GM12878 (cell line): ENCODE results near the gene RFT1. TPM values are rescaled to one million over a fixed set of nuclear protein-coding genes. Genes with fewer than 3 reads are reported as not detected.

Experiments used
- ATAC-seq: fragments of 200-7000 bp; cut with Tn5 transposase; 3 replicates; pipeline ENCODE4 v1.9.1; 2020; ENCODE audit warnings: mild to moderate bottlenecking, moderate library complexity
- BruUV-seq: library from RNA; stranded (reverse); fragments of 400-500 nt; replicated peaks from 2 replicates; lab custom pipeline; 2021; lab: Mats Ljungman, UMichigan
- CTCF ChIA-PET: fragments of 300-600 bp; sonication (Branson Sonifier 250); formaldehyde crosslinking; extraction: SDS; loops from one replicate; lab custom pipeline; 2021; ENCODE audit warnings: inconsistent platforms; lab: Yijun Ruan, JAX
- POLR2A ChIA-PET: fragments of 350-600 bp; formaldehyde crosslinking; extraction: SDS; loops from one replicate; lab custom pipeline; 2021; ENCODE audit warnings: inconsistent platforms; lab: Charles Lee
- RAD21 ChIA-PET: fragments of 300-600 bp; sonication (Branson Sonifier 250); formaldehyde crosslinking; loops from one replicate; lab custom pipeline; 2023; ENCODE audit warnings: antibody characterized with exemption; ENCODE audit not compliant: unreplicated experiment; lab: Charles Lee
- SMC1A ChIA-PET: fragments of 300-600 bp; sonication (Branson Sonifier 250); formaldehyde crosslinking; loops from one replicate; lab custom pipeline; 2023; ENCODE audit not compliant: unreplicated experiment, uncharacterized antibody; lab: Charles Lee
- DNase-seq: peaks from one replicate; pipeline ENCODE4 v3.0.0-alpha.2; 2011; ENCODE audit warnings: low read depth, low spot score
- FAIRE-seq: peaks from 3 replicates; lab custom pipeline; 2011; peaks lifted over from hg19 to GRCh38; lab: Jason Lieb, UNC
- H2AFZ ChIP-seq: 2 replicates; pipeline ENCODE4 v1.6.0; 2011; ENCODE audit warnings: low read depth, low read length, control low read depth; ENCODE audit not compliant: control insufficient read depth
- H3K27ac ChIP-seq: 2 replicates; pipeline ENCODE4 v1.5.1; 2011; ENCODE audit warnings: control low read depth; ENCODE audit not compliant: control insufficient read depth, insufficient read depth
- H3K27me3 ChIP-seq, 2 experiments: replicated peaks in 1 of 2; 2 replicates each; pipeline versions ENCODE4 v1.6.0 to v1.6.1; 2011; ENCODE audit warnings: low read length in 1 of 2; ENCODE audit not compliant: control insufficient read depth in 2 of 2, insufficient read depth in 2 of 2
- H3K36me3 ChIP-seq, 2 experiments: 2 replicates each; pipeline ENCODE4 v1.5.1; 2011; ENCODE audit warnings: low read length in 1 of 2; ENCODE audit not compliant: control insufficient read depth in 2 of 2, insufficient read depth in 2 of 2
- H3K4me1 ChIP-seq: 2 replicates; pipeline ENCODE4 v1.6.1; 2011; ENCODE audit warnings: mild to moderate bottlenecking, low read length, moderate library complexity, mixed read lengths; ENCODE audit not compliant: control insufficient read depth, insufficient read depth
- H3K4me2 ChIP-seq: 2 replicates; pipeline ENCODE4 v1.6.0; 2011; ENCODE audit warnings: control low read depth; ENCODE audit not compliant: control insufficient read depth, insufficient read depth
- H3K4me3 ChIP-seq: fragments of 200-600 bp; sonication (generic); 2 replicates; pipeline ENCODE4 v1.5.1; 2016
- H3K79me2 ChIP-seq: 2 replicates; pipeline ENCODE4 v1.6.0; 2011; ENCODE audit warnings: low read length; ENCODE audit not compliant: control insufficient read depth, insufficient read depth
- H3K9ac ChIP-seq: 2 replicates; pipeline ENCODE4 v1.8.0; 2011; ENCODE audit warnings: low read length, control low read depth, mixed read lengths; ENCODE audit not compliant: control insufficient read depth, insufficient read depth
- H3K9me3 ChIP-seq: replicated peaks from 3 replicates; pipeline ENCODE4 v1.5.1; 2011; ENCODE audit warnings: mild to moderate bottlenecking, low read length; ENCODE audit not compliant: control insufficient read depth, insufficient read depth
- H4K20me1 ChIP-seq: 2 replicates; pipeline ENCODE4 v1.6.0; 2011; ENCODE audit not compliant: control insufficient read depth, insufficient read depth
- ETV6 ChIP-seq, 2 experiments: fragments of 450-650 bp in 1 of 2; IDR thresholded peaks in 1 of 2; conservative IDR thresholded peaks in 1 of 2; 2 replicates each; pipeline ENCODE4 v1.6.1; 2014; ENCODE audit warnings: antibody characterized with exemption in 1 of 2, borderline replicate concordance in 1 of 2, low read depth in 1 of 2, mild to moderate bottlenecking in 1 of 2, moderate library complexity in 1 of 2
- FOXK2 ChIP-seq: fragments of 450-650 bp; IDR thresholded peaks from 2 replicates; pipeline ENCODE4 v1.6.1; 2017; ENCODE audit warnings: mild to moderate bottlenecking, moderate library complexity
- IKZF1 ChIP-seq: fragments of 450-650 bp; conservative IDR thresholded peaks from 2 replicates; pipeline ENCODE4 v1.6.1; 2017; ENCODE audit warnings: antibody characterized with exemption, mild to moderate bottlenecking
- IKZF2 ChIP-seq, 2 experiments: fragments of 450-650 bp; IDR thresholded peaks; 2 replicates each; pipeline ENCODE4 v1.6.1; 2017; ENCODE audit warnings: mild to moderate bottlenecking in 2 of 2, moderate library complexity in 2 of 2
- IRF5 ChIP-seq: fragments of 450-650 bp; IDR thresholded peaks from 2 replicates; pipeline ENCODE4 v1.6.1; 2017; ENCODE audit warnings: borderline replicate concordance
- MEF2B ChIP-seq: fragments of 450-650 bp; IDR thresholded peaks from 2 replicates; pipeline ENCODE4 v1.6.1; 2018; ENCODE audit warnings: mild to moderate bottlenecking, moderate library complexity; ENCODE audit not compliant: partially characterized antibody, poor library complexity, severe bottlenecking
- NBN ChIP-seq: fragments of 450-650 bp; IDR thresholded peaks from 2 replicates; pipeline ENCODE4 v1.6.1; 2016
- RELB ChIP-seq: fragments of 450-650 bp; IDR thresholded peaks from 2 replicates; pipeline ENCODE4 v1.6.1; 2017; ENCODE audit warnings: low read depth, mild to moderate bottlenecking, moderate library complexity
- SMARCA5 ChIP-seq: fragments of 450-650 bp; IDR thresholded peaks from 2 replicates; pipeline ENCODE4 v1.6.1; 2017; ENCODE audit warnings: mild to moderate bottlenecking
- ZNF622 ChIP-seq: fragments of 450-650 bp; IDR thresholded peaks from 2 replicates; pipeline ENCODE4 v1.6.1; 2017; ENCODE audit warnings: mild to moderate bottlenecking, inconsistent platforms
- WGBS: methylation state at CpG from one replicate; pipeline ENCODE4 v1.1.6; 2016; ENCODE audit warnings: low lambda C conversion rate; ENCODE audit not compliant: insufficient replicate concordance, insufficient coverage; ENCODE audit errors: missing lambda C conversion rate; 5-methylcytosine and 5-hydroxymethylcytosine counted together
- in situ Hi-C: fragments of 300-500 bp; cut with MboI; formaldehyde crosslinking; loops from 9 replicates; pipeline ENCODE4 v1.14.3; 2018; ENCODE audit warnings: mixed read lengths
- intact Hi-C: fragments of 100-400 bp; cut with micrococcal nuclease; formaldehyde crosslinking; loops from one replicate; pipeline ENCODE4 v1.14.2; 2022; ENCODE audit not compliant: unreplicated experiment
- polyA plus RNA-seq, 11 experiments: library from polyadenylated mRNA; depleted of rRNA in 4 of 11; unstranded in 6 of 11; stranded (reverse) in 5 of 11; fragments of >200 nt; fragmentation: Nextera tagmentation in 4 of 11; fragmentation: Illumina TruSeq in 1 of 11; extraction: Ambion mirVana in 4 of 11; extraction: Trizol in 1 of 11; gene quantifications; 1 replicate in 1 of 11; 2 replicates in 10 of 11; pipeline versions ENCODE4 v1.2.1 to v1.2.3, GENCODE V29; 2011 to 2016; ENCODE audit warnings: inconsistent platforms in 2 of 11, missing spikeins in 2 of 11, low read depth in 1 of 11
- total RNA-seq, 4 experiments: library from RNA; depleted of rRNA in 3 of 4; stranded (reverse); fragments of >200 nt in 3 of 4; fragmentation: Illumina TruSeq in 1 of 4; extraction: Trizol in 1 of 4; gene quantifications; 2 replicates each; pipeline versions ENCODE4 v1.2.1 to v1.2.3, GENCODE V29; 2013 to 2021

The RFT1 gene
- total and polyA plus RNA-seq, 10 of the 15 experiments (the other 5 are each of a cell fraction or from before 2014, with no cell fraction given) = 16.6 to 75.1 (median 34.5) TPM

GRCh38 chr3:53147903-53148400 lies 17.7 kb upstream of the RFT1 start:
- Histone ChIP-seq H3K9me3 (no peaks in the 10 kb centered on the region), H3K79me2 (no peaks in the 10 kb centered on the region), H4K20me1 (no peaks in the 10 kb centered on the region), H3K4me1 (peaks cover 8% of the 10 kb centered on the region), H3K4me3 (no peak overlapping the region)
- in situ Hi-C loops = no loop called here
- ChIA-PET SMC1A (interaction anchor here (0.8 to 8.6 kb wide), 5 partner anchors 11 to 48 kb away, joined by 3 to 65 read pairs (median 4); partner anchors contain the start of gene PRKCD), RAD21 (interaction anchor here (0.9 to 2.3 kb wide), 6 partner anchors 11 to 48 kb away, joined by 3 to 8 read pairs (median 5); no protein-coding TSS in a partner anchor)
- peak; percentile 24 to 37; a peak in 2 of 4 replicates for TF ChIP-seq IKZF2 (IDR thresholded peaks at IDR 0.05)
- TF ChIP-seq IRF5 = no peak
- peak; percentile 32; the same call in 1 of the 2 replicates for TF ChIP-seq RELB
- 0 out of 2 replicates have a peak, but pooled peaks have one; percentile 37 for TF ChIP-seq NBN
- peak; percentile 46; the same call in 1 of the 2 replicates for TF ChIP-seq IKZF1
- no peak for TF ChIP-seq ZNF622
- TF ChIP-seq MEF2B = peak; percentile 71
- no peak for TF ChIP-seq ETV6 (conservative IDR thresholded peaks at IDR 0.05 in 1 of 2, IDR thresholded peaks at IDR 0.05 in 1 of 2; ENCODE audit: borderline replicate concordance in 1 of 2, low read depth in 1 of 2)
- TF ChIP-seq FOXK2 = no peak
- TF ChIP-seq SMARCA5 = no peak
- TF ChIP-seq, all 136 proteins: peak for 5
- ATAC-seq = peak; percentile 65
- 100% methylated on average over 2 of the region's 2 CpGs for WGBS
- no peaks in the 10 kb centered on the region for H3K36me3 ChIP-seq
- no peak overlapping the region for H3K9ac ChIP-seq
- H3K4me2 ChIP-seq = no peak overlapping the region
- no peak for DNase-seq
- H2AFZ ChIP-seq = no peak overlapping the region
- ChIA-PET CTCF (interaction anchor here (0.7 to 2.6 kb wide), 10 partner anchors 10 to 49 kb away, joined by 3 to 20 read pairs (median 4); no protein-coding TSS in a partner anchor), POLR2A (interaction anchor here (0.6 to 3.2 kb wide), 9 partner anchors 11 to 200 kb away, joined by 3 to 14 read pairs (median 3); partner anchors contain the start of gene PRKCD)
- intact Hi-C loops = no loop called here
- H3K27ac ChIP-seq = no peak overlapping the region
- BruUV-seq = no TSS peak
- no peaks in the 10 kb centered on the region for H3K27me3 ChIP-seq
- FAIRE-seq = no peak
